ENCODE results near the gene AP5M1. TPM values are rescaled to one million over a fixed set of nuclear protein-coding genes. Genes with fewer than 3 reads are reported as not detected.

AP5M1 gene
- total RNA-seq, 1 experiment from 2014 or later, result 32.6 TPM

DNA sequence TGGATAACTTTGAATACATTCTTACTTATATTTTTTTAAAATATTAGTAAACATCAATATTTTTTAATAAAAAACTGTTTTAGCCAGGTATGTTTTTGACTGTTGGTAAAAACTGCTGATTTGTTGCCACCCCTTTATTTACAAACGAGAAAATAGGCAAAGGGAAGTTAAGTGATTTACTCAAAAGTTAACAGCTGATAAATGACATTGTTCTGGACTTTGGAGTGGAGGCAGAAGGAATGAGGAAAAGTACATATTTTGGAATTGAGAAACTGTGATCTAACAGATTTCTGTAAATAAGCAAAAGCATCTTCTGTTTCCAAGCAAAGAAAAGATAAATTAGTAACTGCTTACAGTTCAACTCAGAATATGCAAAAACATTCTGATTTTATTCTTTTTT is 4.5 kb downstream of the AP5M1 start:
- H3K4me1 Mint-ChIP-seq (ENCODE audit: insufficient read depth, unreplicated experiment), result peaks cover 19% of the 10 kb centered on the region
- peaks cover 45% of the 10 kb centered on the region for H3K36me3 Mint-ChIP-seq (ENCODE audit: insufficient read depth, unreplicated experiment)
- no TSS peak for BruUV-seq (replicated peaks)
- intact Hi-C loops (cut with micrococcal nuclease), result no loop called here
- H3K4me3 Mint-ChIP-seq (ENCODE audit: unreplicated experiment), result no peak overlapping the region
- no peaks in the 10 kb centered on the region for H3K9me3 Mint-ChIP-seq (ENCODE audit: unreplicated experiment)
- H3K27me3 Mint-ChIP-seq (ENCODE audit: insufficient read depth, unreplicated experiment), result no peaks in the 10 kb centered on the region
- ChIA-PET CTCF (no interaction called here), POLR2A (interaction anchor here (0.6 kb wide), 1 partner anchor 117 kb away, joined by 4 read pairs; the partner anchor contains the start of gene NAA30)
- DNase-seq (ENCODE audit: unreplicated experiment), result no peak
- no peak overlapping the region for H3K27ac Mint-ChIP-seq (ENCODE audit: low read depth, unreplicated experiment)
- TF ChIP-seq, protein P1, sequence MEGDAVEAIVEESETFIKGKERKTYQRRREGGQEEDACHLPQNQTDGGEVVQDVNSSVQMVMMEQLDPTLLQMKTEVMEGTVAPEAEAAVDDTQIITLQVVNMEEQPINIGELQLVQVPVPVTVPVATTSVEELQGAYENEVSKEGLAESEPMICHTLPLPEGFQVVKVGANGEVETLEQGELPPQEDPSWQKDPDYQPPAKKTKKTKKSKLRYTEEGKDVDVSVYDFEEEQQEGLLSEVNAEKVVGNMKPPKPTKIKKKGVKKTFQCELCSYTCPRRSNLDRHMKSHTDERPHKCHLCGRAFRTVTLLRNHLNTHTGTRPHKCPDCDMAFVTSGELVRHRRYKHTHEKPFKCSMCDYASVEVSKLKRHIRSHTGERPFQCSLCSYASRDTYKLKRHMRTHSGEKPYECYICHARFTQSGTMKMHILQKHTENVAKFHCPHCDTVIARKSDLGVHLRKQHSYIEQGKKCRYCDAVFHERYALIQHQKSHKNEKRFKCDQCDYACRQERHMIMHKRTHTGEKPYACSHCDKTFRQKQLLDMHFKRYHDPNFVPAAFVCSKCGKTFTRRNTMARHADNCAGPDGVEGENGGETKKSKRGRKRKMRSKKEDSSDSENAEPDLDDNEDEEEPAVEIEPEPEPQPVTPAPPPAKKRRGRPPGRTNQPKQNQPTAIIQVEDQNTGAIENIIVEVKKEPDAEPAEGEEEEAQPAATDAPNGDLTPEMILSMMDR (IDR thresholded peaks at IDR 0.05; ENCODE audit: unreplicated experiment), result no peak

- Mint-ChIP-seq H3K36me3 (ENCODE audit: insufficient read depth, unreplicated experiment) (peaks cover 46% of the 10 kb centered on the region), H3K9me3 (ENCODE audit: unreplicated experiment) (no peaks in the 10 kb centered on the region), H3K4me1 (ENCODE audit: insufficient read depth, unreplicated experiment) (peaks cover 19% of the 10 kb centered on the region), H3K4me3 (ENCODE audit: unreplicated experiment) (no peak overlapping the region), H3K27ac (ENCODE audit: low read depth, unreplicated experiment) (no peak overlapping the region), H3K27me3 (ENCODE audit: insufficient read depth, unreplicated experiment) (no peaks in the 10 kb centered on the region)
- DNase-seq (ENCODE audit: unreplicated experiment), result no peak
- TF ChIP-seq, protein P1 (IDR thresholded peaks at IDR 0.05; ENCODE audit: unreplicated experiment), result no peak
- intact Hi-C loops (cut with micrococcal nuclease), result no loop called here
- POLR2A ChIA-PET, result no interaction called here
- CTCF ChIA-PET, result no interaction called here
- BruUV-seq (replicated peaks), result no TSS peak
Measured at GRCh38 chr14:57274551-57274950, 5.8 kb downstream of the AP5M1 start.

DNA sequence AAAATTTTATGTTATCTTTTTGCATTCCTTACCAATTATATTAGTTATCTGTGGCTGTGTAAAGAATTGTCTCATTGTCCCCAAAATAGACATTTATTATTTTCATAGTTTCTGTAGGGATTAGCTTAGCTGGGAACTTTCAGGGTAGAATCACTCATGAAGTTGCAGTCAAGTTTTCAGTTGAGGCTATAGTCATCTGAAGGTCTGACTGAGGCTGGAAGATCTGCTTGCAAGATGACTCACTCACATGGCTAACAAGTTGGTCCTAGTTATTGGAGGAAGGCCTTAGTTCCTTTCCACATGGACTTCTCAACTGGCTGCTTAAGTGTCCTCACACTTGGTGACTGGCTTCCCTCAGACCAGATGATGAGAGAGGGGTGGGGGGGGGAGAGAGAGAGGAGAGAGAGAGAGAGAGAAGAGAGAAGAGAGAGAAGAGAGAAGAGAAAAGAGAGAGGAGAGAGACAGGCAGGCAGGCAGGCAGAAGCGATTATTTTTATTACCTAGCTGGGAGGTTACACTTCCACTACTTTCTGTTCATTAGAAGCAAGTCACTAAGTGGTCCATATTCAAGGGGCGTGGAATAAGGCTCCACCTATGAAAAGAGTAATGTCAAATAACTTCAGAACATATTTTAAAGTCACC is 6.4 kb downstream of the AP5M1 start:
- intact Hi-C loops (cut with micrococcal nuclease), result no loop called here
- peaks cover 48% of the 10 kb centered on the region for H3K36me3 Mint-ChIP-seq (ENCODE audit: insufficient read depth, unreplicated experiment)
- H3K27me3 Mint-ChIP-seq (ENCODE audit: insufficient read depth, unreplicated experiment), result no peaks in the 10 kb centered on the region
- H3K9me3 Mint-ChIP-seq (ENCODE audit: unreplicated experiment), result no peaks in the 10 kb centered on the region
- ChIA-PET CTCF (no interaction called here), POLR2A (no interaction called here)
- no TSS peak for BruUV-seq (replicated peaks)
- no peak for DNase-seq (ENCODE audit: unreplicated experiment)
- H3K4me3 Mint-ChIP-seq (ENCODE audit: unreplicated experiment), result no peak overlapping the region
- peaks cover 18% of the 10 kb centered on the region for H3K4me1 Mint-ChIP-seq (ENCODE audit: insufficient read depth, unreplicated experiment)
- H3K27ac Mint-ChIP-seq (ENCODE audit: low read depth, unreplicated experiment), result no peak overlapping the region
- TF ChIP-seq, protein P1 (IDR thresholded peaks at IDR 0.05; ENCODE audit: unreplicated experiment), result no peak

- ChIA-PET CTCF (no interaction called here), POLR2A (no interaction called here)
- Mint-ChIP-seq H3K27ac (ENCODE audit: low read depth, unreplicated experiment) (no peak overlapping the region), H3K27me3 (ENCODE audit: insufficient read depth, unreplicated experiment) (no peaks in the 10 kb centered on the region), H3K4me3 (ENCODE audit: unreplicated experiment) (no peak overlapping the region), H3K4me1 (ENCODE audit: insufficient read depth, unreplicated experiment) (no peaks in the 10 kb centered on the region), H3K9me3 (ENCODE audit: unreplicated experiment) (no peaks in the 10 kb centered on the region), H3K36me3 (ENCODE audit: insufficient read depth, unreplicated experiment) (peaks cover 60% of the 10 kb centered on the region)
- TF ChIP-seq, protein P1 (IDR thresholded peaks at IDR 0.05; ENCODE audit: unreplicated experiment), result no peak
- BruUV-seq (replicated peaks), result no TSS peak
- intact Hi-C loops (cut with micrococcal nuclease), result no loop called here
- no peak for DNase-seq (ENCODE audit: unreplicated experiment)
Measured at GRCh38 chr14:57277062-57277461, 8.3 kb downstream of the AP5M1 start.

All from MCF 10A (cell line).